Measurements from ENCODE around the gene ZNHIT1.

ZNHIT1 gene

DNA sequence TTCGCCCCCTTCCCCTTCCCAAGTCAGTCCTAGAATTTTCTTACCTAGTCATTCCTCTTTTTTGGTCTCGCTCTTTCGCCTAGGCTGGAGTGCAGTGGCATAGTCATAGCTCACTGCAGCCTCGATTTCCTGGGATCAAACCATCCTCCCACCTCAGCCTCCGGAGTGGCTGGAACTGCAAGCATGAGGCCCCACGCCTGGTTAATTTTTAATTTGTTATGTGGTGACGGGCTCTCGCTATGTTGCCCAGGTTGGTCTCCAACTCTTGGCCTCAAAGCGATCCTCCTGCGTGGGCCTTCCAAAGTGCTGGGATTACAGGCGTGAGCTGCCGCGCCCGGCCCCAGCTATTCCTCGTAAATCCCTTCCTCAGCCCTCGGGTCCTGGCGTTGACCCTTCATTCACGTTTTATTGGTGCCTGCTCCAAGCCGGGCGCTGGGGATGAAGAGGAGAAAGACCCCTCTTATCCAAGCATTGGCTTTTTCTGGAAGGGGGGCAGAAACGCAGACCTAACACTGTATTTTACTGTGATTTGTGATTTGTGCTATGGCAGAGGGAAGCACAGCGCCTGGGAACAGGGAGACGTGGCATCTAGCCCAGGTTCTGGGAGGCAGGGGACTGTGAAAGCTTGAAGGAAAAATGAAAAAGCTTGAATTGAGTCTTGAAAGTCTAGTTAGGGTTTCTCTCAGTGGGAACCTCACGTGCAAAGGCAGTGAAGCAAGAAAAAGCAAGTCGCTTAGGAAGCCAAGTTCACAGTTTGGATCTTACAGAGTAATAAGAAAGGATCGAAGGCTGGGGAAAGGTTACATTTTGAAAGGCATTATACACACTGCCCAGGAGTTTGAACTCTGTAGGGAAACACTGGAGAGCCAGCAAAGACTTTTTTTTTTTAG is 516 bp downstream of the ZNHIT1 start:
- DNase-seq (ENCODE audit: low read depth): no peak

DNA sequence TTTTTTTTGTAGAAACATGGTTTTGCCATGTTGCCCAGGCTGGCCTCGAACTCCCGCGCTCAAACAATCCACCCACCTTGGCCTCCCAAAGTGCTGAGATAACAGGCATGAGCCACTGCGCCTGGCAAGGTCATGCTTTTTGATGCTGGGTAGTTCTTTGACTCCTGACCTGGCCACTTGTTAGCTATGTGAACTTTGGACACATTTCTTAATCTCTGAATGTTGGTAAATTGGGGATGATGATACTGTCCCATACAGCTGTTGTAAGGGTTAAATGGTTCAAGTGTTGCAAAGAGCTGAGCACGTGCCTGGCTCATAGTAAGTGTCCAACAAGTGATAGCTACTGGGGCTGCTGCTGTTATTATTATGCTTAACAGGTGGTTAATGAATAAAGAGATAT is 2.3 kb downstream of the ZNHIT1 start:
- DNase-seq (ENCODE audit: low read depth): no peak

DNA sequence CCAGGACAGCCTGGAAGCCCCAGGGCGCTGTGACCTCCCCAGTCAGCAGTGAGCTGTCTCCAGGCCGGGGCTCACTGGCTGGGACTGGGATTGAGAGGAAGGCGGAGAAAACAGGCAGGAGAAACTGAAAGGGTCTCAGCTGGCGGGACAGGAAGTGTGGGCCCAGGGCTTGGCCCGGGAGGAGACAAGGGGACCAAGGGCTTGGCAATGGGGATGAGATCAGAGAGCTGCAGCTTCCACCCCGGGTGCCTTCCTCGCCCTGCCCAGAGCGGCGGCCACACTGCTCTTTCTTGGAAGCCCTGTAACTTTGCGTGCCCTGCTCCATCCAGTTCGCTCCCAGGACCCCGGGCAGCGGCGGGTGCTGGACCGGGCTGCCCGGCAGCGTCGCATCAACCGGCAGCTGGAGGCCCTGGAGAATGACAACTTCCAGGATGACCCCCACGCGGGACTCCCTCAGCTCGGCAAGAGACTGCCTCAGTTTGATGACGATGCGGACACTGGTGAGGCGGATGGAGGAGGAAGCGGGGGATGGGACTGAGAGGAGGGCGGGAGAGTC is 4.4 kb downstream of the ZNHIT1 start:
- DNase-seq (ENCODE audit: low read depth): no peak

DNA sequence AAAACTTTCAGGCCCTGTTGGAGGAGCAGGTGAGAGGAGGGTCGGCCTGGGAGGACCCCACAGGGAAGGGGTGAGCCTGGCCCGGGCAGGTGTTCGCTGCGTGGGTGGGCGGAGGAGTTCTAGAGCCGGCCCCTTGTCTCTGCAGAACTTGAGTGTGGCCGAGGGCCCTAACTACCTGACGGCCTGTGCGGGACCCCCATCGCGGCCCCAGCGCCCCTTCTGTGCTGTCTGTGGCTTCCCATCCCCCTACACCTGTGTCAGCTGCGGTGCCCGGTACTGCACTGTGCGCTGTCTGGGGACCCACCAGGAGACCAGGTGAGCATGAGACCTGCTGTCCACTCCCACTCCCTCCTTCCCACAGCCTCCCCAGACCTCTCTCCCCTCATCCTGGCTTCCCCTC is 5.6 kb downstream of the ZNHIT1 start:
- DNase-seq (ENCODE audit: low read depth): no peak

DNA sequence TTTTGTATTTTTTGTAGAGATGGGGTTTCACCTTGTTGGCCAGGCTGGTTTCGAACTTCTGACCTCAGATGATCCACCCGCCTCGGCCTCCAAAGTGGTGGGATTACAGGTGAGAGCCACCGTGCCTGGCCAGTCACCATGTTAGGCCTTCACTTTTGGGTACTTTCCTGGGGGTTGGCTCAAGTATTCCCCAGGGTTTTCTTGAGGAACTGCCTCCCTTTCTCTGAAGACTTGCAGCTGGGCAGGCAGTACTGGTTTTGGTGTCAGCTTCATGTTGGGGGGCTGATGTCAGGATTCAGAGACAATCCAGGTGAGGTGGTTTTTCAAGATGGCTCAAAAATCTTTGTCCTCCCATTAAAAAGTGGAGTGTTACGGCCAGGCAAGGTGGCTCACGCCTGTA is 7.7 kb downstream of the ZNHIT1 start:
- no peak for DNase-seq (ENCODE audit: low read depth)

DNA sequence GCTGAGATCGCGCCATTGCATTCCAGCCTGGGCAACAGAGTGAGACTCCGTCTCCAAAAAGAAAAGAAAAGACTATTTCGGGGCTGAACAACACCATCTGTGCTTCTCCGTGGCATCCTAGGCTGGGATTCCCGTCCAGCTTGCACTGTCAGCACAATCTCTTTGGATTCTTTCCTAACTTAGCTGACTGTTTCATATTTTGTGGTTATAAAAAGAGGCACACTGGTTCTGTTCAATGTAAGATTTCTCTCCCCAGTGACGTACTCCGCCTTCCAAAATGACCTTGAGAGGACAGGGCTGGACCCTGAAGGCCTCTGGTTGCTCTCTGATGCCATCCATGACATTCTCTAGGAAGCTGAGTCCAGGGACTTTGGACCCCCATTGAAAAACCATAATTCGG is 8.8 kb downstream of the ZNHIT1 start:
- no peak for DNase-seq (ENCODE audit: low read depth)

DNA sequence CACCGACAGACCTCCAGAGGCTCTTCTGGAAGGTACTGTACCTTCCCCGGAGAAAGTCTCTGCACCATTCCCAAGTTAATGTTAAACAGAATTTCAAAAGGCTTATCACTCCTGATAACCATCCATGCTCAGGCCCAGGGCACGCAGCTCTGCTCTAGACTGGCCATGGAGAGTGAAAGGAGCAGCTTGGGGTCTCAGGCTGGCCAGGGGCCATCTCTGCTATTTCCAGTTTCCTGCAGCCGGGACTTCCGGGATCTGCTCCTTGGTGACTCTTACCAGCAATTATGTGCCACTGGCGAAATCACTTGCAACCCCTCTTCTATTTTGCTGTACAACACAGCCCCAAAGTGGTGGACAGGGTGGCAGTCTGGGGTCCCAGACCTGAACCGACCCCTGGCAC is 13.7 kb downstream of the ZNHIT1 start:
- no peak for DNase-seq (ENCODE audit: low read depth)

DNA sequence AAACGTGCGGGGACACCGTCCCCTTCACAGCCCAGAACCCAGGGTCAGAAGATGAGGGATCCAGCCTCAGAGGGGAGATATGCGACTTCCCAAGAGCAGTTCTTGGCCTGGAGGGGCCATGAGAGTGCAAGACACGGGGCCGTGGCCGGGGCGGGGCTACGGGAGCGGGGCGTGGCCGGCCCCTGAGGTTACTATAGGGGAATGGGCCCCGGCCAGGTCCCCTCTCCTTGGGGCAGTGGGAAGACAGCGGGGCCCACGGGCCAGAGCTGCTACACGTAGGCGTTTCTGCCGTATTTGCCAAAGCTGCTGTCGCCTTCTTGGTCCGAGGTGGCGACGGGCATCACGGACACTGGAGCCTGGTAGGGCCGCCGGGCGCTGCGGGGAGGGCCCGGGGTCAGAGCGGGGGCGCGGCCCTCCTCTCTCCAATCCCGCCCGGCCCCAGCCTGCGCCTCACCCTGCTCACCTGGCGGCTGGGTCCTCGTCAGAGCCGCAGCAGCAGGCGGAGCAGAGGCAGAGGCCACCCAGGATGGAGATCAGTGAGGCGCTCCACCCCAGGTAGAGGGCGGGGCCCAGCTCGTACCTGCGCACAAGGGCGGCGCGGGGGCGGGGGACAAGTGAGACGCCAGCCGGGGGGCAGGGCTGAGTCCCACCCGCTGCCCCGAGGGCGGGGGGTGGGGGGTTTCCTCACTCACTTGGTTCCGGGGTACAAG is 14.3 kb downstream of the ZNHIT1 start:
- DNase-seq (ENCODE audit: low read depth): no peak

DNA sequence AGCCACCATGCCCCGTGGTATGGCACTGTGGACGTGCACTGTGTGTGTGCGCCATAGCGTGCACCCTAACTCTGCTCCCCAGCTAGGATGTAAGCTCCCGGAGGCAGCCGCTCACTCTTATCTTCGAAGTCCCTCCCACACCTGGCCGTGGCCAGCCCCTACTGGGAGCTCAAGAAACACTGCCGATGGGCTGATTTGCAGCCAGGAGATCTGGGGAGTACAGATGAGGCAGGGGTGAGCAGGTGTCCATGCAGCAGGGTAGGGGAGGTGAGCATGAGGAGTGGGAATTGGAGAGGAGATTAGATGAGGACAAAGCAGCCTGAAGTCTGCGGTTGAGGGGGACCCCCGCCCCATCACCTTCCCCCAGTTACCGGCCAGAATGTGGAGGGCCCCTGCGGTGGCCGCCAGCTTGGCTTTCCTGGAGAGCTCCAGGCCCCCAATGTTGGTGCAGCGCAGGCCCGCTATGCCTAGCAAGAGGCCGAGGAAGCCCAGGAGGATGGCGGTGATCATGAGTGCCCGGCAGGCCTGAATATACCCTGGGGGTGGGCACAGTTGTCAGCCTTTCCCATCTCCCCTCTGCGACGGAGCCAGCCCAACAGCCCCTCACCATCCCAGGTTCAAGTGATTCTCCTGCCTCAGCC is 16.1 kb downstream of the ZNHIT1 start:
- DNase-seq (ENCODE audit: low read depth): no peak

DNA sequence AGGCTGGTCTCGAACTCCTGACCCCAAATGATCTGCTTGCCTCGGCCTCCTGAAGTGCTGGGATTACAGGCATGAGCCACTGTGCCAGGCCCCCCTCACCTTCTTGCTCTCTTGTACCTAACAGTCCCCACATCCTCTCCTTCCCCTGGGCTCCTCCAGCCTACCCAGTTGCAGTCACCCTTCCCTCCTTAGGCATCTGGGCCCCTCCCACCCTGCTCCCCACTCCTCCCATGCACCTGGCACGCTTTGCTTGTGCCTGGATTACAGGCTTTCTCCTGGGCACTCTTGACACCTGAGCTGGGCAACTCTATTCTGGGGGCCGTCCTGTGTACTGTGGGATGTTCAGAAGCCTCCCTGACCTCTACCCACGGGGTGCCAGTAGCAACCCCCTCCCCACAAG is 16.7 kb downstream of the ZNHIT1 start:
- DNase-seq (ENCODE audit: low read depth): no peak

DNA sequence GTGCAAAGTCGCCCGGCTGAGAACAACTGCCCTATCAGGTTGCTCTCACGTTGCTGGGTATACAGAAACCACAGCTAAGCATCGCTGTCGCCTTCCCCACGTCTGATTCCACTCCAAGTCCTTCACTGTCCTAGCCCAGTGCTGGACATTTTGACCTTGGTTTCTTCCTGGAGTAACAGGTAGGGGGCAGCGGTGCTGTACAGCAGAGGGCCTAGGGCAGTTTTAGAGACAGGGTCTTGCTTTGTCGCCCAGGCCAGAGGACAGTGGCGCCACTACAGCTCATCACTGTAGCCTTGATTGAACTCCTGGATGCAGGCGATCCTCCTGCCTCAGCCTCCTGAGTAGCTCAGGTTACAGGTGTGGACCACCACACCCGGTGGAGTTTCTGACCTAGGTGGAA is 17.1 kb downstream of the ZNHIT1 start:
- DNase-seq (ENCODE audit: low read depth): no peak

DNA sequence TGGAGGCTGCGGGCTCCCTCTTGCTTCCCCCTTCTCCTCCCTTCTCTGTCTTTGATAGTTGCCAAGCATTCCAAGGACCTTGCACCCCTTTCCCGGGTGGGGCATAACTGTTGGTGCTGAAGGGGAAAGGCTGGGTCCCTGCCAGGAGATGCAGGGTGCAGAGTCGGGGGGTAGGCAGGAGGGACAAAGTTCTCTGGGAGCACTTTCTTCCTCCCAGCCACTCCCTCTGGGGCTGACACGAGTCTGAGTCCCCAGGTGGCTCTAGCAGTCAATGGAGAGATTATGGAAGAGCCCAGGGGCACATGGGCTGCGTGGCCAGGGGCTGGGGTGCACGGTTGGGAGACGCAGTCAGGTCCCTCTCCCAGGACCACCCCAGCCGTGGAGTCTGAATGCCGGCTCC is 17.6 kb downstream of the ZNHIT1 start:
- DNase-seq (ENCODE audit: low read depth): no peak

DNA sequence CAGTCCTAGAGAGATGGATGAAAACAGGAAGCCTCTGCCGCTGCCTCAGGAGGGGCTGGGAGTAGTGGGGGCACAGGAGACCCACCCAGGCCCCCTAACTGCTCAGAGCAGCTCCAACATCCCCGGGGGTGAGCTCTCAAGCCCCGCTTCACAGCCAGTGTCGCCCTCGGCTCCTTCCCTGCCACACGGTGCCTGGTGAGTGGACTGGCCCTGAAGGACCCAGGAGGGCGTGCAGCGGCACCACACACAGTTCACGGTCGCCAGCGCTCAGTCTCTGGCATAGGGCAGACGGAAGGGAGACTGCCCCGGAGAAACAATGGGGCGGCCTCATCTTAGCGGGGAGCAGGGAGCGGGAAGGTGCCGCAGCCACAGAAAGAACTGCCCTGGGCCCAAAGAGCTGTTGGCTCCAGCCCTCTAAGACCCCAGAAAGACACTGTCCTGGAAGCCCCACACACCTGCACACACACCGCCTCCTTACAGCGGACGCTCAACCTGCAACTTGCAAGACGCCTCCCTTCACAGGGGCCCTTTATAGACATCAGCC is 18.4 kb downstream of the ZNHIT1 start:
- DNase-seq (ENCODE audit: low read depth): no peak

DNA sequence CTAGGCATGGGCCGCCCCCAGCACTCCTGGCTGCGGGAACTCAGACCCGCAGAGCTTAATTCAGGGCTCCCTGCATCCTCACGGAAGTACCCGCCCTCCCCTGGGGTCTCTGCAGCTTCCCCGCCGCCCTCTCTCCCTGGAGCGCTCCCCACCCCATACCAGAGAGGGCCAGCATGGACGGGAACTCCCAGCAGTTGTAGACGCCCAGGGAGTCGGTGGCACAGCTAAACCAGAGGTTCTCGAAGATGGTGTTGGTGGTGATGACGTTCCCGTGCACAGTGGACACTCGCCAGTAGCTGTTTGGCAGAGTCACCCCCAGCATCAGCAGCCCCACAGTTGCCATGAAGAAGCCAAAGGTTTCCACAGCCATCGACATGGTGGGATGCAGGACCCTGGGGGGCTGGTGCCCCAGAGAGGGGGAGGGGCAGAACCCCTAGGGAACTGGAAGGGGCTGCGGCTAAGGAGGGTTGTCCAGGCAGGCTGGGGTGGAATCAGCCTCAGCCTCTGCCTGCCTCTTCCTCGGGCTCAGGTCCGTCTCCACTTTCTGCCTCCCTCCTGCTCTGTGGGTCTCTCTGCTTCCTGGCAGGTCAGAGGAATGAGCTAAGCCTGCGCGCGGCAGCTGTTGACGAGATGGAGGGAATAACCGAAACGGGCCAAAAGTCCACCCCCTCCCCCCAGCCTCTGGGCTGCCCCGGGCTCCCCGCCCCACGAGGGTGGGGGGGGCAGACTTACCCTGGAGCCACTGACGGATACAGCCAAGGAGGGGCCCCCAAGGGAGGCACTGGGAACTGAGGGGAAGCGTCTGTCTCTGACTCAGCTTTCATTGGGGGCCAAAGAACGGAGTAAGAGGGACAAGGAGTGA is 19.5 kb downstream of the ZNHIT1 start, which contains the start of gene CLDN15:
CLDN15 (minus strand) TSS at position 597 of the 862 bp plus-strand sequence; CDS start at position 376, 221 bp downstream.
- DNase-seq (ENCODE audit: low read depth): no peak

DNA sequence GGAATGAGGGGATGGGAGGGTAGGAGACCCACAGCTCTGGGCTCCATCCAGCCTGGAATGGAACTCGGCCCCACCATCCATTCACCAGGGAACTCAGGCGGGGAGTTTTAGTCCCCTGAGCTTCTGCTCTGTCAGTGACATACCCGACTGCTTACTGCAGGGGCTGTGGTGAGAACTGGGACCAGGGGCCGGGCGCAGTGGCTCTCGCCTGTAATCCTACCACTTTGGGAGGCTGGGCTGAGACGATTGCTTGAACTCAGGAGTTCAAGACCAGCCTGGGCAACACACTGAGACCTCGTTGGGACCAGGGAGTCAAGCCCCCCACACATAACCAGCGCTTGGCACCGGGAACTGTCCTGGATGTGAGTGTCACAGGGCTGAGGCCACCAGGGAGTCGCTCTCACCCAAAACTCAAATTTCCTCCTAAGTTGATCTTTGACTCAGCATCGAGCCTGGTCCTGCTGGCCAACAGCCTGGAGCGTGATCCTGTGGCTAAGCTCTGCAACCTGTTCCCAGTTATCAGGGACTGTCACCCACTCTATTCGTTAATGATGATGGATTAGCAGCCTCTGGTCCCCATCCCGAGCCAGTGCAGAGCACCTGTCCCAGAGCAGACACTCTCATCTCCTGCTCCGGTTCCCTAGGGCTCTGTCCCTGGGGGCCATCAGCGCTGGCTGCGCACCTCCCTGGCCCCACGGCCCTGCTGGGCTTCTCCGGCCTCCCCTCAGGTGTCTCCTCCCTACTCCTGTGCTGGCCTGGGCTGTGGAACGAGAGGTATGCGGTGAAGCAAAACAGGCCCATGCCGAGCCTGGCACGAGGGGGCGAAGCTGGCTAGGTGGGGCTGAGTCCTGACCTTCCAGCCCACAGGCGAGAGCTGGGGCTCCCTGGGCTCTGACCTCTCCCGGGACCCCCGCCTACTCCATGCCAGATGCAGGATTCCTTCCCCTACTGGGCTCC is 20.5 kb downstream of the ZNHIT1 start:
- DNase-seq (ENCODE audit: low read depth): no peak

DNA sequence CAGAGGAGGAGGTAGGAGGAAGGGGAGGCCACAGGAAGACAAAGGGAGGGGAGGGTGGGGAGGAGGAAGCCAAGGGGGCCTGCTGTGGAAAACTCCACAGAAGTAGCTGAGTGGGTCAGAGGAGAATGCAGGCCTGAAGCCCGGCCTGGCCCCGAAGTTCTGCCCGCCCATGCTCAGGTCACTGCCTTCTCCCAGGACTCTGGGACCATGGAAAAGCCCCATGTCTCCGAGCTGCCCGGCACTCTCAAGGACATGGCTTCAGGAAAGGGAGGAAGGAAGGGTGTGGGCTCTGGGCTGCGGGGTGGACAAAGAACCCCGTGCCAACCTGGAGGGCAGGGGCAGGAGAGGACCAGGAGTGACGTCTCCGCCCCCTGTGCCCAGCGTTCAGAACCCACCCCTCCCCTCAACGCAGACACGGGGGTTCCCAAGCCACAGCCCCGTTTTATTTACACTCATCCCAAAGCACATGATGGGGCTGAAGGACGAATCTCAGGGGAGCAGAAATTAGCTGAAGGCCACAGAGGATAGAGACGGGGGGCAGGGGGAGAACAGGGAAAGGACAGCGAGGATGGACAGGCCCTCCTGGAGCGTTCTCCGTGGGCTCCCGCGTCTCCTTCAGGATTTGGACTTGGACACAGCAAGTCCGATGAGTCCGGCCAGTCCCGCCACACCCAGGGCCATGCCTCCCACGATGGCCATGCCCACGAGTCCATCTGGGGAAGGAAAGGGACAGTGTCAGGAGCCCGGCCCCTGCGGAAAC is 21.4 kb downstream of the ZNHIT1 start:
- no peak for DNase-seq (ENCODE audit: low read depth)

DNA sequence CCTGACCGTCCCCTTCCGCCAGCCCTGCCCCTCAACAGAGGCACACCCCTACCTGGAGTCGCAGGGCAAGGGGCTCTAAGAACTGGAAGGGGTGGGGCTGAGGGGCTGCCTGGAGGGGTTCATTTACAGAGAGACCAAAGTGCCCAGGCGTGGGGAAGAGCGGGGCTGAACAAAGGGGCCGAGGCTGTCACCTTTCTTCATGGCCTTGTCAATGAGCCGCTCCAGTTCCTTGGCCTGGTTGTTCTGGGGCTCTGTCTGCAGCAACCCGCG is 21.9 kb downstream of the ZNHIT1 start:
- no peak for DNase-seq (ENCODE audit: low read depth)

DNA sequence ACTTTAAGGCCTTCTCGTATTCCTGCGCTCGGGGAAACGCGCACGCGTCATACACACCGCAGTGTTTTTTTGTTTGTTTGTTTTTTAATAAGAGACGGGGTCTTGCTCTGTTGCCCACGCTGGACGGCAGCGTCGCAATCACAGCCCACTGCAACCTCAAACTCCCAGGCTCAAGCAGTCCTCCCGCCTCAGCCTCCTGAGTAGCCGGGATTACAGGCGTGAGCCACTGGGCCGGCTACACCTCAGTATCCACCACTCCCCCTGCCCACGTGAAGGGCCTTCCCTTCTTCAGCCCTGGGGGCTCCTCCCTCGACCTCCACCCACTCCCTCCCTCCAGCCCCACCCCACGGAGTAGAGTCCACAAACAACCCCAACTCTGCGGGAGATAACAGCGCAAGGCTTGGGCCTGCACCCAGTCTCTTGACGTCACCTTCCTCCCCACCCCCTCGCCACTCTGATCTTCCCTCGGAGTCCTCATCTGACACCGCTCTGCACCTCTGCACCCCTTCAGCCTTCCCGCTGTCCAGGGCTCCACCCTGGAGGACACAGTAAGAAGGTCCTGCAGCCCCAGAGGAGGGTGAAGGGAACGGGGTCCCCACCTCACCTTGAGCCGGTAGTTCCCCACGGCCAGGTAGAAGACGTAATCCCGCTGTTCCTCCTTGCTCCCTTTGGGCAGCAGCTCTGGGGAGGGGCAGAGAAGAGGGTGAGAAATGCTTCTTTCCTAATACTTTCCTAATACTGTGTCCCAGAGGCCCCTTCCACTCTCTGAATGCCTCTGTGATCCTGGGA is 22.5 kb downstream of the ZNHIT1 start:
- DNase-seq (ENCODE audit: low read depth): no peak

DNA sequence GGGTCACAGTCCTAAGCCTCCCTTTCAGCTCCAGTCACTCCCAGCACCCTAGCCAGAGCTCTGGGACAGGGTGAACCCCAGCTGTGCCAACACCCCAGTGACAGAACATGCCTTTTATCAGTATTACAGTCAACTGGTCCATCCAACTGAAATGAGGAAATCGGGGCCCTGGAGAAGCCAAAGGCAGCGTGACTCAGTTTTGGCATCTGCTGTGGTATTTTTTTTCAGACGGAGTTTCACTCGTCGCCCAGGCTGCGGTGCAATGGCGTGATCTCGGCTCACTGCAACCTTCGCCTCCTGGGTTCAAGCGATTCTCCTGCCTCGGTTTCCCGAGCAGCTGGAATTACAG is 23.0 kb downstream of the ZNHIT1 start:
- DNase-seq (ENCODE audit: low read depth): no peak

All from HS-27A (cell line).